ENCODE measurements around the gene SGF29.

SGF29 gene

GRCh38 chr16:28549301-28549899 lies 4.3 kb upstream of the SGF29 start:
- TF ChIP-seq, protein P1, sequence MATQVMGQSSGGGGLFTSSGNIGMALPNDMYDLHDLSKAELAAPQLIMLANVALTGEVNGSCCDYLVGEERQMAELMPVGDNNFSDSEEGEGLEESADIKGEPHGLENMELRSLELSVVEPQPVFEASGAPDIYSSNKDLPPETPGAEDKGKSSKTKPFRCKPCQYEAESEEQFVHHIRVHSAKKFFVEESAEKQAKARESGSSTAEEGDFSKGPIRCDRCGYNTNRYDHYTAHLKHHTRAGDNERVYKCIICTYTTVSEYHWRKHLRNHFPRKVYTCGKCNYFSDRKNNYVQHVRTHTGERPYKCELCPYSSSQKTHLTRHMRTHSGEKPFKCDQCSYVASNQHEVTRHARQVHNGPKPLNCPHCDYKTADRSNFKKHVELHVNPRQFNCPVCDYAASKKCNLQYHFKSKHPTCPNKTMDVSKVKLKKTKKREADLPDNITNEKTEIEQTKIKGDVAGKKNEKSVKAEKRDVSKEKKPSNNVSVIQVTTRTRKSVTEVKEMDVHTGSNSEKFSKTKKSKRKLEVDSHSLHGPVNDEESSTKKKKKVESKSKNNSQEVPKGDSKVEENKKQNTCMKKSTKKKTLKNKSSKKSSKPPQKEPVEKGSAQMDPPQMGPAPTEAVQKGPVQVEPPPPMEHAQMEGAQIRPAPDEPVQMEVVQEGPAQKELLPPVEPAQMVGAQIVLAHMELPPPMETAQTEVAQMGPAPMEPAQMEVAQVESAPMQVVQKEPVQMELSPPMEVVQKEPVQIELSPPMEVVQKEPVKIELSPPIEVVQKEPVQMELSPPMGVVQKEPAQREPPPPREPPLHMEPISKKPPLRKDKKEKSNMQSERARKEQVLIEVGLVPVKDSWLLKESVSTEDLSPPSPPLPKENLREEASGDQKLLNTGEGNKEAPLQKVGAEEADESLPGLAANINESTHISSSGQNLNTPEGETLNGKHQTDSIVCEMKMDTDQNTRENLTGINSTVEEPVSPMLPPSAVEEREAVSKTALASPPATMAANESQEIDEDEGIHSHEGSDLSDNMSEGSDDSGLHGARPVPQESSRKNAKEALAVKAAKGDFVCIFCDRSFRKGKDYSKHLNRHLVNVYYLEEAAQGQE (IDR thresholded peaks at IDR 0.05; ENCODE audit: insufficient read depth in 1 of 2, low read depth in 2 of 2, low read length in 2 of 2) = no peak
- no peak for TF ChIP-seq SIN3A (IDR thresholded peaks at IDR 0.05; ENCODE audit: borderline replicate concordance, insufficient read depth, low read length)
- no peak for TF ChIP-seq FOXP2 (optimal IDR thresholded peaks at IDR 0.05; ENCODE audit: borderline replicate concordance, extremely low read depth, extremely low read length, insufficient read depth)
- TF ChIP-seq POLR2AphosphoS5 (IDR thresholded peaks at IDR 0.05; ENCODE audit: low read depth, low read length) = no peak
- TF ChIP-seq TAF1 (IDR thresholded peaks at IDR 0.05; ENCODE audit: borderline replicate concordance, insufficient read depth, low read length) = no peak

GRCh38 chr16:28554634-28555423 lies 1.1 kb downstream of the SGF29 start:
- TF ChIP-seq SIN3A (IDR thresholded peaks at IDR 0.05; ENCODE audit: borderline replicate concordance, insufficient read depth, low read length) (no peak), TAF1 (IDR thresholded peaks at IDR 0.05; ENCODE audit: borderline replicate concordance, insufficient read depth, low read length) (no peak), POLR2AphosphoS5 (IDR thresholded peaks at IDR 0.05; ENCODE audit: low read depth, low read length) (no peak), FOXP2 (optimal IDR thresholded peaks at IDR 0.05; ENCODE audit: borderline replicate concordance, extremely low read depth, extremely low read length, insufficient read depth) (no peak)
- TF ChIP-seq, protein P1 (IDR thresholded peaks at IDR 0.05; ENCODE audit: insufficient read depth in 1 of 2, low read depth in 2 of 2, low read length in 2 of 2) = no peak

- TF ChIP-seq FOXP2 (optimal IDR thresholded peaks at IDR 0.05; ENCODE audit: borderline replicate concordance, extremely low read depth, extremely low read length, insufficient read depth) = no peak
- TF ChIP-seq, protein P1 (IDR thresholded peaks at IDR 0.05; ENCODE audit: insufficient read depth in 1 of 2, low read depth in 2 of 2, low read length in 2 of 2) = no peak
- no peak for TF ChIP-seq POLR2AphosphoS5 (IDR thresholded peaks at IDR 0.05; ENCODE audit: low read depth, low read length)
- TF ChIP-seq SIN3A (IDR thresholded peaks at IDR 0.05; ENCODE audit: borderline replicate concordance, insufficient read depth, low read length) = no peak
- TF ChIP-seq TAF1 (IDR thresholded peaks at IDR 0.05; ENCODE audit: borderline replicate concordance, insufficient read depth, low read length) = no peak
Observed at GRCh38 chr16:28555561-28555960, 1.8 kb downstream of the SGF29 start.

DNA sequence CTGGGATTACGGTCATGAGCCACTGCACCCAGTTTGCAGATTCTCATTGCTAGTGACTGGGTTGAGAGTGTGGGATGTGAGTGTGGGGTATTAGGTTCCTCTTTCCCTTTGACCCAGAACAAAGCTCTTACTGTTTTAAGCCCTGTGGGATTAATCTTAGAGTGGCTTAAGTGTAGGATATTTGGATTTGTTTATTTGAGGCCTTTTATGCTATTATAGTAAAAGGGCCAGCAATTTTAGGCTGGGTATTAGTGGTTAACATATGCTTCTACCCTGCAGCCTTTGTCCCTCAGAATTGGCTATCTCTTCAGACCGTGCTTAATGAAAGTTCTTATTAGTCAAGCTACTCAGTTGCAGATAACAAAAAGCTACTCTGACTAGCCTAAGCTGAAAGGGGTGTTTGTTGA lies 3.2 kb downstream of the SGF29 start:
- TF ChIP-seq POLR2AphosphoS5 (IDR thresholded peaks at IDR 0.05; ENCODE audit: low read depth, low read length) (no peak), SIN3A (IDR thresholded peaks at IDR 0.05; ENCODE audit: borderline replicate concordance, insufficient read depth, low read length) (no peak), FOXP2 (optimal IDR thresholded peaks at IDR 0.05; ENCODE audit: borderline replicate concordance, extremely low read depth, extremely low read length, insufficient read depth) (no peak), TAF1 (IDR thresholded peaks at IDR 0.05; ENCODE audit: borderline replicate concordance, insufficient read depth, low read length) (no peak)
- TF ChIP-seq, protein P1 (IDR thresholded peaks at IDR 0.05; ENCODE audit: insufficient read depth in 1 of 2, low read depth in 2 of 2, low read length in 2 of 2) = no peak
